ENCODE measurements around the gene KBTBD2.
A peak's percentile ranks its signal among the peaks of the same experiment; 100 is the strongest.

Gene KBTBD2

DNA sequence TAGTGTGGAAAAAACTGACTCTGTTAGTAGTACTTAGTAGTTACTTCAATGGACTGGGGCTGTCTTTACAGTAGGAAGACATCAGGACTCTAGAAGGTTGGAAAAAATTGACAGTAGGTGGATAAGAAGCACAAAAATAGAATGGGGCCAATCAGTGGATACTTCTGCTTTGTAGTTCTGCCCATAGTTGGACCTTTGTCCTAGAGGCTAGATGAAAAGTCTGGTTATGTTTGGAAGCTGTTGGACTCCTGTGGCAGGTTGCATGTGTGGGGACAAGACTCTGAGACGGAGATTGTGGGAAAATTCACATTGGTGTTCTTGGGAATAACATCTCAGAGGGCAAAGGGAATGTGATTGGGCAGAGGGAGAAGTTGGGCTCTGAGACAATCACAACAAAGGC is 18.6 kb upstream of the KBTBD2 start:
- no peaks in the 10 kb centered on the region for H3K9me3 ChIP-seq (ENCODE audit: insufficient read depth, low read length)
- H3K4me2 ChIP-seq (ENCODE audit: low read depth, low read length, poor library complexity, severe bottlenecking): no peak overlapping the region
- no peaks in the 10 kb centered on the region for H3K79me2 ChIP-seq (ENCODE audit: insufficient read depth, low read length)
- H4K20me1 ChIP-seq (ENCODE audit: low read depth, low read length): no peaks in the 10 kb centered on the region
- H3K9me2 ChIP-seq (replicated peaks; ENCODE audit: insufficient read depth, low read length): no peaks in the 10 kb centered on the region
- H3F3A ChIP-seq (ENCODE audit: insufficient read depth): no peaks in the 10 kb centered on the region
- no peak for TF ChIP-seq EZH2phosphoT487 (conservative IDR thresholded peaks at IDR 0.05; ENCODE audit: low read length)
- TF ChIP-seq, protein P1, sequence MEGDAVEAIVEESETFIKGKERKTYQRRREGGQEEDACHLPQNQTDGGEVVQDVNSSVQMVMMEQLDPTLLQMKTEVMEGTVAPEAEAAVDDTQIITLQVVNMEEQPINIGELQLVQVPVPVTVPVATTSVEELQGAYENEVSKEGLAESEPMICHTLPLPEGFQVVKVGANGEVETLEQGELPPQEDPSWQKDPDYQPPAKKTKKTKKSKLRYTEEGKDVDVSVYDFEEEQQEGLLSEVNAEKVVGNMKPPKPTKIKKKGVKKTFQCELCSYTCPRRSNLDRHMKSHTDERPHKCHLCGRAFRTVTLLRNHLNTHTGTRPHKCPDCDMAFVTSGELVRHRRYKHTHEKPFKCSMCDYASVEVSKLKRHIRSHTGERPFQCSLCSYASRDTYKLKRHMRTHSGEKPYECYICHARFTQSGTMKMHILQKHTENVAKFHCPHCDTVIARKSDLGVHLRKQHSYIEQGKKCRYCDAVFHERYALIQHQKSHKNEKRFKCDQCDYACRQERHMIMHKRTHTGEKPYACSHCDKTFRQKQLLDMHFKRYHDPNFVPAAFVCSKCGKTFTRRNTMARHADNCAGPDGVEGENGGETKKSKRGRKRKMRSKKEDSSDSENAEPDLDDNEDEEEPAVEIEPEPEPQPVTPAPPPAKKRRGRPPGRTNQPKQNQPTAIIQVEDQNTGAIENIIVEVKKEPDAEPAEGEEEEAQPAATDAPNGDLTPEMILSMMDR (IDR thresholded peaks at IDR 0.05; ENCODE audit: insufficient read depth, low read length, poor library complexity, severe bottlenecking): no peak
- no peaks in the 10 kb centered on the region for H3K36me3 ChIP-seq (ENCODE audit: low read length)
- no peak overlapping the region for H3K27ac ChIP-seq (ENCODE audit: low read depth, low read length)
- no peak overlapping the region for H3K4me3 ChIP-seq (ENCODE audit: insufficient read depth, low read length, poor library complexity, severe bottlenecking)
- H2AFZ ChIP-seq (ENCODE audit: low read depth, low read length, severe bottlenecking): no peak overlapping the region
- no peaks in the 10 kb centered on the region for H3K27me3 ChIP-seq (ENCODE audit: low read length)
- H3K9ac ChIP-seq (ENCODE audit: low read length): no peak overlapping the region

DNA sequence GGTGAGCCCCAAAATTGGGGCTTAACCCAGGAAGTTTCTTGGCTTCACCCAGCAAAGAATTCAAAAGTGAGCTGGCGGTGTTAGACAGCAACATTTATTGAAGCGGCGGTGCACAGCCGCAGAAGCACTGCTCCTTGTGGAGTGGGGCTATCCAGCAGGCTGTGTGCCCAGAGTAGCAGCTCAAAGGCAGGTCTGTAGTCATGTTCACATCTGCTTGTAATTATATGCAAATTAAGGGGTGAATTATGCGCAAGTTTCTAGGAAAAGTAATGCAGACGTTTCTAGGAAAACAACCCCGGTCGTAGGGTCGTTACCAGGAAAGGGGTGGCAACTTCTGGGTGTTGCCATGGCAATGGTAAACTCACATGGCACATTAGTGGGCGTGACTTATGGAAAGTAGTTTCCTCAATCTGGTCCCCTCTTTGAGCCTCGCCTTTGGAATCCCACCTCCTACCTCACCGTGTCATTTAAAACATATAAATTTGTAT is 13.7 kb upstream of the KBTBD2 start:
- Histone ChIP-seq H3K27me3 (ENCODE audit: low read length) (no peaks in the 10 kb centered on the region), H3K9me2 (replicated peaks; ENCODE audit: insufficient read depth, low read length) (no peaks in the 10 kb centered on the region), H3K79me2 (ENCODE audit: insufficient read depth, low read length) (no peaks in the 10 kb centered on the region), H3F3A (ENCODE audit: insufficient read depth) (no peaks in the 10 kb centered on the region), H3K36me3 (ENCODE audit: low read length) (no peaks in the 10 kb centered on the region), H3K9me3 (ENCODE audit: insufficient read depth, low read length) (no peaks in the 10 kb centered on the region), H4K20me1 (ENCODE audit: low read depth, low read length) (no peaks in the 10 kb centered on the region), H3K27ac (ENCODE audit: low read depth, low read length) (no peak overlapping the region), H3K4me3 (ENCODE audit: insufficient read depth, low read length, poor library complexity, severe bottlenecking) (no peak overlapping the region), H3K4me2 (ENCODE audit: low read depth, low read length, poor library complexity, severe bottlenecking) (peak overlapping the region; percentile 27), H2AFZ (ENCODE audit: low read depth, low read length, severe bottlenecking) (no peak overlapping the region), H3K9ac (ENCODE audit: low read length) (no peak overlapping the region)
- TF ChIP-seq, protein P1 (IDR thresholded peaks at IDR 0.05; ENCODE audit: insufficient read depth, low read length, poor library complexity, severe bottlenecking): no peak
- TF ChIP-seq EZH2phosphoT487 (conservative IDR thresholded peaks at IDR 0.05; ENCODE audit: low read length): no peak

DNA sequence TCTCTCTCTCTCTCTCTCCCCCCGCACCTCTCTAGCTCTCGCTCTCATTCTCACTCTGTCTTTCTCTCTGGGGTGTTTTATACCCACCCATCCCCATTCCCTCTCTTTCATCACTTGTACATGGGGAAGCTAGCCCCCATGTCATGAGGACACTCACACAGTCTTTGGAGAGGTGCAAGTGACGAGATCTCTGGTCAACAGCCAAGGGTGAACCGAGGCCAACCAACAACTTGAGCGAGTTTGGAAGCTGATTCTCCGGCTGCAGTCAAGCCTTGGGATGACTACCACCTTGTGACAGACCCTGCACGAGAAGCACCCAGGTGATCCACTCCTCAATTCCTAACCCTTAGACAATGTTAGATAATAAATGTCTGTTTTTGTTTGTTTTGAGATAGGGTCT is 10.1 kb upstream of the KBTBD2 start:
- no peaks in the 10 kb centered on the region for H3K79me2 ChIP-seq (ENCODE audit: insufficient read depth, low read length)
- no peaks in the 10 kb centered on the region for H3K27me3 ChIP-seq (ENCODE audit: low read length)
- H3F3A ChIP-seq (ENCODE audit: insufficient read depth): no peaks in the 10 kb centered on the region
- TF ChIP-seq, protein P1 (IDR thresholded peaks at IDR 0.05; ENCODE audit: insufficient read depth, low read length, poor library complexity, severe bottlenecking): no peak
- no peak for TF ChIP-seq EZH2phosphoT487 (conservative IDR thresholded peaks at IDR 0.05; ENCODE audit: low read length)
- H3K9me2 ChIP-seq (replicated peaks; ENCODE audit: insufficient read depth, low read length): no peaks in the 10 kb centered on the region
- H3K9ac ChIP-seq (ENCODE audit: low read length): no peak overlapping the region
- no peak overlapping the region for H3K27ac ChIP-seq (ENCODE audit: low read depth, low read length)
- no peak overlapping the region for H3K4me2 ChIP-seq (ENCODE audit: low read depth, low read length, poor library complexity, severe bottlenecking)
- H2AFZ ChIP-seq (ENCODE audit: low read depth, low read length, severe bottlenecking): no peak overlapping the region
- H3K4me3 ChIP-seq (ENCODE audit: insufficient read depth, low read length, poor library complexity, severe bottlenecking): no peak overlapping the region
- no peaks in the 10 kb centered on the region for H3K36me3 ChIP-seq (ENCODE audit: low read length)
- H3K9me3 ChIP-seq (ENCODE audit: insufficient read depth, low read length): no peaks in the 10 kb centered on the region
- no peaks in the 10 kb centered on the region for H4K20me1 ChIP-seq (ENCODE audit: low read depth, low read length)

All from SU-DHL-6 (cell line).